CD14-positive monocyte (primary cell): Measurements from ENCODE around the gene SRI. TPM values are rescaled to one million over a fixed set of nuclear protein-coding genes. Genes with fewer than 3 reads are reported as not detected.

Source experiments
- DNase-seq, 3 donors: peaks; one replicate each; pipeline ENCODE4 v3.0.0-alpha.2; 2011 to 2022
- H2AFZ ChIP-seq: 2 replicates; pipeline ENCODE4 v1.6.0; 2012; ENCODE audit warnings: mild to moderate bottlenecking, low read depth, low read length, inconsistent platforms; ENCODE audit not compliant: insufficient read depth, poor library complexity, severe bottlenecking
- H3K27ac ChIP-seq, 2 donors: 1 replicate in 1 of 2; 2 replicates in 1 of 2; pipeline ENCODE4 v1.5.1; 2012 to 2013; ENCODE audit warnings: low read length in 2 of 2, control low read depth in 1 of 2, inconsistent platforms in 1 of 2, low read depth in 1 of 2, mild to moderate bottlenecking in 1 of 2
- H3K27me3 ChIP-seq, 2 donors: one replicate each; pipeline versions ENCODE4 v1.6.0 to v1.6.1; 2011 to 2013; ENCODE audit warnings: low read length in 2 of 2; ENCODE audit not compliant: control insufficient read depth in 2 of 2, insufficient read depth in 2 of 2
- H3K36me3 ChIP-seq, 2 donors: replicated peaks in 1 of 2; 1 replicate in 1 of 2; 2 replicates in 1 of 2; pipeline versions ENCODE4 v1.5.1 to v1.6.1; 2012 to 2013; ENCODE audit warnings: low read length in 2 of 2, control low read depth in 1 of 2, inconsistent platforms in 1 of 2, mild to moderate bottlenecking in 1 of 2; ENCODE audit not compliant: insufficient read depth in 2 of 2, control insufficient read depth in 1 of 2
- H3K4me1 ChIP-seq, 2 donors: 1 replicate in 1 of 2; 2 replicates in 1 of 2; pipeline versions ENCODE4 v1.5.1 to v1.6.1; 2012 to 2013; ENCODE audit warnings: low read length in 2 of 2, control low read depth in 1 of 2, inconsistent platforms in 1 of 2, mild to moderate bottlenecking in 1 of 2, moderate library complexity in 1 of 2; ENCODE audit not compliant: insufficient read depth in 2 of 2, control insufficient read depth in 1 of 2
- H3K4me2 ChIP-seq: replicated peaks from 2 replicates; pipeline ENCODE3; 2012; ENCODE audit warnings: low read length, moderate library complexity, mild to moderate bottlenecking; ENCODE audit not compliant: poor library complexity, severe bottlenecking; ENCODE audit errors: extremely low read depth
- H3K4me3 ChIP-seq, 3 experiments: fragments of 200-600 bp in 1 of 3; sonication (generic) in 1 of 3; replicated peaks in 1 of 3; 1 replicate in 2 of 3; 2 replicates in 1 of 3; pipeline ENCODE4 v1.5.1; 2011 to 2013; ENCODE audit warnings: low read length in 3 of 3, mild to moderate bottlenecking in 3 of 3, control low read depth in 2 of 3, low read depth in 2 of 3, inconsistent platforms in 1 of 3, moderate library complexity in 1 of 3
- H3K79me2 ChIP-seq: 2 replicates; pipeline ENCODE4 v1.6.0; 2012; ENCODE audit warnings: mild to moderate bottlenecking, control low read depth, inconsistent platforms, low read length, moderate library complexity; ENCODE audit not compliant: insufficient read depth
- H3K9ac ChIP-seq: 2 replicates; pipeline ENCODE4 v1.6.0; 2017; ENCODE audit warnings: low read length, mild to moderate bottlenecking; ENCODE audit not compliant: insufficient read depth, poor library complexity, severe bottlenecking
- H3K9me3 ChIP-seq, 2 donors: replicated peaks in 1 of 2; 1 replicate in 1 of 2; 2 replicates in 1 of 2; pipeline versions ENCODE4 v1.5.1 to v1.6.1; 2012 to 2013; ENCODE audit warnings: low read length in 2 of 2, control low read depth in 1 of 2; ENCODE audit not compliant: control insufficient read depth in 1 of 2, insufficient read depth in 1 of 2
- H4K20me1 ChIP-seq: 2 replicates; pipeline ENCODE4 v1.6.0; 2012; ENCODE audit warnings: mild to moderate bottlenecking, low read length, control low read depth, moderate library complexity; ENCODE audit not compliant: insufficient read depth
- H3K27ac Mint-ChIP-seq, 7 donors: one replicate each; pipeline ENCODE4 v1.8.0; 2020; ENCODE audit warnings: mild to moderate bottlenecking in 7 of 7, mixed read lengths in 7 of 7, moderate library complexity in 6 of 7, inconsistent platforms in 2 of 7
- H3K27me3 Mint-ChIP-seq, 3 donors: one replicate each; pipeline ENCODE4 v1.8.0; 2021 to 2022; ENCODE audit warnings: low read depth in 3 of 3, mild to moderate bottlenecking in 3 of 3, mixed read lengths in 3 of 3, moderate library complexity in 3 of 3, inconsistent platforms in 1 of 3
- H3K36me3 Mint-ChIP-seq, 2 donors: one replicate each; pipeline ENCODE4 v1.8.0; 2020; ENCODE audit warnings: mixed read lengths in 2 of 2, inconsistent platforms in 1 of 2, mild to moderate bottlenecking in 1 of 2
- H3K4me1 Mint-ChIP-seq: one replicate; pipeline ENCODE4 v1.8.0; 2020; ENCODE audit warnings: mild to moderate bottlenecking, mixed read lengths
- H3K4me3 Mint-ChIP-seq, 2 donors: one replicate each; pipeline ENCODE4 v1.8.0; 2020; ENCODE audit warnings: mild to moderate bottlenecking in 2 of 2, mixed read lengths in 2 of 2, moderate library complexity in 1 of 2
- H3K9me3 Mint-ChIP-seq, 7 donors: one replicate each; pipeline ENCODE4 v1.8.0; 2020 to 2022; ENCODE audit warnings: mixed read lengths in 7 of 7, mild to moderate bottlenecking in 6 of 7, moderate library complexity in 6 of 7, inconsistent platforms in 2 of 7
- WGBS: methylation state at CpG from one replicate; pipeline ENCODE4 v1.1.5; 2013; ENCODE audit warnings: missing lambda C conversion rate; ENCODE audit not compliant: insufficient coverage; 5-methylcytosine and 5-hydroxymethylcytosine counted together
- intact Hi-C, 2 donors: fragments of 100-400 bp; cut with micrococcal nuclease; formaldehyde crosslinking; loops; one replicate each; pipeline versions ENCODE4 v1.15.0 to v1.15.1; 2023
- polyA plus RNA-seq, 3 donors: library from polyadenylated mRNA; depleted of rRNA in 1 of 3; unstranded in 2 of 3; stranded (reverse) in 1 of 3; fragments of 300-500 nt in 2 of 3; fragments of >200 nt in 1 of 3; fragmentation: Illumina TruSeq in 2 of 3; gene quantifications; 1 replicate in 2 of 3; 2 replicates in 1 of 3; pipeline ENCODE4 v1.2.3, GENCODE V29; 2012 to 2021
- TF ChIP-seq, protein P1 (sequence below): fragments of 200-600 bp; IDR thresholded peaks from one replicate; pipeline ENCODE4 v1.8.0; 2022; ENCODE audit warnings: antibody characterized with exemption, mild to moderate bottlenecking

SRI gene
- polyA plus RNA-seq, 3 donors = 53.0 to 238 (median 216) TPM

DNA sequence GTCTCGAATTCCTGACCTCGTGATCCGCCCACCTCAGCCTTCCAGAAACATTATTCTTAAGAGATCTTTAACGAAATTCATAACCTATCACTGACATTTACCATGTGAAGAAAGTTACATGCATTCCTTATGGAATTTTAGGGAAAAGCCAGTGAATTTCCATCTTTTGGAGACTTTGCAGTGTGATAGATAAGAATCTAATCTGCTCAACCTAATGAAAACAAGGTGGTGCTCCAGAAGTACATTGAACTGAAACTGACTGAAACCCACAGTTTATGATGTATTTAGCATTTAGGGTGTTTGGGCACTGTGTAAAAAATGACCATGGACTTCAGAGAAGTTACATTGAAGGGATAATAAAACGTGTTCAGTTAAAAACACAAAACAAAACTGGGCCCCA, 43.6 kb downstream of the SRI start:
- Histone ChIP-seq H3K9ac (no peak overlapping the region), H3K27ac (no peak overlapping the region), H3K79me2 (no peaks in the 10 kb centered on the region), H3K4me3 (no peak overlapping the region), H3K4me1 (no peaks in the 10 kb centered on the region), H4K20me1 (no peaks in the 10 kb centered on the region), H3K4me2 (no peak overlapping the region), H3K27me3 (no peaks in the 10 kb centered on the region), H3K36me3 (no peaks in the 10 kb centered on the region), H3K9me3 (no peaks in the 10 kb centered on the region), H2AFZ (no peak overlapping the region)
- intact Hi-C loops = no loop called here
- H3K27me3 Mint-ChIP-seq = no peaks in the 10 kb centered on the region
- H3K36me3 Mint-ChIP-seq = no peaks in the 10 kb centered on the region
- DNase-seq = no peak
- TF ChIP-seq, protein P1, sequence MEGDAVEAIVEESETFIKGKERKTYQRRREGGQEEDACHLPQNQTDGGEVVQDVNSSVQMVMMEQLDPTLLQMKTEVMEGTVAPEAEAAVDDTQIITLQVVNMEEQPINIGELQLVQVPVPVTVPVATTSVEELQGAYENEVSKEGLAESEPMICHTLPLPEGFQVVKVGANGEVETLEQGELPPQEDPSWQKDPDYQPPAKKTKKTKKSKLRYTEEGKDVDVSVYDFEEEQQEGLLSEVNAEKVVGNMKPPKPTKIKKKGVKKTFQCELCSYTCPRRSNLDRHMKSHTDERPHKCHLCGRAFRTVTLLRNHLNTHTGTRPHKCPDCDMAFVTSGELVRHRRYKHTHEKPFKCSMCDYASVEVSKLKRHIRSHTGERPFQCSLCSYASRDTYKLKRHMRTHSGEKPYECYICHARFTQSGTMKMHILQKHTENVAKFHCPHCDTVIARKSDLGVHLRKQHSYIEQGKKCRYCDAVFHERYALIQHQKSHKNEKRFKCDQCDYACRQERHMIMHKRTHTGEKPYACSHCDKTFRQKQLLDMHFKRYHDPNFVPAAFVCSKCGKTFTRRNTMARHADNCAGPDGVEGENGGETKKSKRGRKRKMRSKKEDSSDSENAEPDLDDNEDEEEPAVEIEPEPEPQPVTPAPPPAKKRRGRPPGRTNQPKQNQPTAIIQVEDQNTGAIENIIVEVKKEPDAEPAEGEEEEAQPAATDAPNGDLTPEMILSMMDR = no peak
- WGBS = no CpG with 5 or more reads among the region's 5 CpGs
- H3K27ac Mint-ChIP-seq = no peak overlapping the region
- no peak overlapping the region for H3K4me3 Mint-ChIP-seq
- H3K9me3 Mint-ChIP-seq = no peaks in the 10 kb centered on the region
- H3K4me1 Mint-ChIP-seq = no peaks in the 10 kb centered on the region

DNA sequence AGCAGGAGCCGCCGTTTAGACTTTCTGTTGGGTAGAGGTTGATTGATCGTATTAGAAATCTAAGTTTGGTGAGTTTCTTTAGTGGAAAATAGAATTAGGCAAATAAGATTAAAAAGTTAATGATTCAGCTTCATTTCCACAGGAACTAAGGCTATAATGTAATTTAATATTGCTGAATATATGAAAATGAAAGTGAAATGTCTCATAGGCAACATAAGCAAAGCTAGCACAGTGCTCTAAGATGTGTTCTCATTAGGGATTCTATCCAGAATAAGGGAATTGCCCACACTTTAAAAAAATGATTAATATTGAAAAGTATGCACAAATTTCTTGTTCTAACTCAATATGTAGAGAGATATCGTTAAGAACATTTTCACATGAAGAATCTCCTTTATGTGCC, 47.0 kb downstream of the SRI start:
- Histone ChIP-seq H3K9me3 (no peaks in the 10 kb centered on the region), H3K9ac (no peak overlapping the region), H3K4me2 (no peak overlapping the region), H3K4me1 (no peaks in the 10 kb centered on the region), H3K4me3 (no peak overlapping the region), H3K79me2 (no peaks in the 10 kb centered on the region), H3K36me3 (no peaks in the 10 kb centered on the region), H2AFZ (no peak overlapping the region), H3K27me3 (no peaks in the 10 kb centered on the region), H3K27ac (no peak overlapping the region), H4K20me1 (no peaks in the 10 kb centered on the region)
- H3K9me3 Mint-ChIP-seq = no peaks in the 10 kb centered on the region
- H3K27ac Mint-ChIP-seq = no peak overlapping the region
- H3K4me3 Mint-ChIP-seq = no peak overlapping the region
- no peak for DNase-seq
- intact Hi-C loops = no loop called here
- no peaks in the 10 kb centered on the region for H3K27me3 Mint-ChIP-seq
- TF ChIP-seq, protein P1 = no peak
- H3K4me1 Mint-ChIP-seq = no peaks in the 10 kb centered on the region
- H3K36me3 Mint-ChIP-seq = no peaks in the 10 kb centered on the region
- WGBS = no CpG with 5 or more reads among the region's 4 CpGs
